IMR-90 (cell line): ENCODE data around the gene THSD7B.

ENCODE experiments used
- BHLHE40 ChIP-seq: fragments of 150-350 bp; IDR thresholded peaks from 2 replicates; pipeline ENCODE4 v1.6.1; 2016; ENCODE audit warnings: mild to moderate bottlenecking, low read depth, low read length
- CEBPB ChIP-seq: IDR thresholded peaks from 2 replicates; pipeline ENCODE4 v1.6.1; 2012; ENCODE audit warnings: low read depth, low read length, improper control_type of control experiment
- CHD1 ChIP-seq: IDR thresholded peaks from 2 replicates; pipeline ENCODE4 v1.6.1; 2012; ENCODE audit warnings: low read depth, low read length, improper control_type of control experiment
- MAZ ChIP-seq: IDR thresholded peaks from 2 replicates; pipeline ENCODE4 v1.6.1; 2012; ENCODE audit warnings: low read depth, mild to moderate bottlenecking, low read length, improper control_type of control experiment, moderate library complexity, borderline replicate concordance
- MXI1 ChIP-seq: IDR thresholded peaks from 2 replicates; pipeline ENCODE4 v1.6.1; 2012; ENCODE audit warnings: low read depth, mild to moderate bottlenecking, low read length, moderate library complexity, borderline replicate concordance
- NFE2L2 ChIP-seq: fragments of 150-350 bp; IDR thresholded peaks from 2 replicates; pipeline ENCODE4 v1.6.1; 2016; ENCODE audit warnings: low read depth, mild to moderate bottlenecking, low read length
- POLR2A ChIP-seq: IDR thresholded peaks from 2 replicates; pipeline ENCODE4 v1.6.1; 2012; ENCODE audit warnings: mild to moderate bottlenecking, low read depth, low read length
- RAD21 ChIP-seq: IDR thresholded peaks from 2 replicates; pipeline ENCODE4 v1.6.1; 2012; ENCODE audit warnings: low read length, improper control_type of control experiment
- RCOR1 ChIP-seq: IDR thresholded peaks from 2 replicates; pipeline ENCODE4 v1.6.1; 2012; ENCODE audit warnings: mild to moderate bottlenecking, low read length, improper control_type of control experiment; ENCODE audit not compliant: insufficient replicate concordance
- RFX5 ChIP-seq: IDR thresholded peaks from 2 replicates; pipeline ENCODE4 v1.8.0; 2012; ENCODE audit warnings: low read depth, mild to moderate bottlenecking, low read length, moderate library complexity
- SMC3 ChIP-seq: fragments of 150-350 bp; IDR thresholded peaks from 2 replicates; pipeline ENCODE4 v1.6.1; 2016; ENCODE audit warnings: low read depth, mild to moderate bottlenecking, antibody characterized with exemption, low read length, moderate library complexity
- USF2 ChIP-seq: fragments of 150-350 bp; IDR thresholded peaks from 2 replicates; pipeline ENCODE4 v1.6.1; 2017; ENCODE audit warnings: mild to moderate bottlenecking, antibody characterized with exemption, low read length, low read depth
- TF ChIP-seq, protein P1 (sequence below): conservative IDR thresholded peaks from 2 replicates; pipeline ENCODE4 v1.5.1; 2012; ENCODE audit warnings: mild to moderate bottlenecking, low read depth, low read length, improper control_type of control experiment
- TF ChIP-seq, protein P2 (sequence below): fragments of 150-350 bp; IDR thresholded peaks from 2 replicates; pipeline ENCODE4 v1.6.1; 2016; ENCODE audit warnings: low read depth, mild to moderate bottlenecking, low read length, moderate library complexity, borderline replicate concordance

DNA sequence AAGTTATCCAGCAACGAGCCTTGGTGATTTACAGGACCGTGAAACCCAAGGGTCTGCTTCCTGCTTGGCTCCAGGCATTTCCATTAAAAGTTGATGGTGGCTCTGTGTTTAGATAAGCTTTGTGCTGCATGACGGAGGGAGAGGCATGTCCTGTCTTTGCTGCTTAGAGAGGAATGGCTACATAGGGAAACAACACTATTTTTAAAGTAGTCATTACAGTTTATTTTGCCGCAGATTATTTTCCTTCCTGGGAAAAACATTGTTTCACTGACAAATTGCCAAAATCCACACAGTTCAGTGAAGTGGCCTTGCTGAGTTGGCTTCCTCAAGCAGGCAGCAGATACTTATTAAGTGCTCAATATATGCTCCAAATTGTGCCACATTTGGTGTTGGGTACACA lies 98.5 kb downstream of the THSD7B start:
- TF ChIP-seq, protein P1, sequence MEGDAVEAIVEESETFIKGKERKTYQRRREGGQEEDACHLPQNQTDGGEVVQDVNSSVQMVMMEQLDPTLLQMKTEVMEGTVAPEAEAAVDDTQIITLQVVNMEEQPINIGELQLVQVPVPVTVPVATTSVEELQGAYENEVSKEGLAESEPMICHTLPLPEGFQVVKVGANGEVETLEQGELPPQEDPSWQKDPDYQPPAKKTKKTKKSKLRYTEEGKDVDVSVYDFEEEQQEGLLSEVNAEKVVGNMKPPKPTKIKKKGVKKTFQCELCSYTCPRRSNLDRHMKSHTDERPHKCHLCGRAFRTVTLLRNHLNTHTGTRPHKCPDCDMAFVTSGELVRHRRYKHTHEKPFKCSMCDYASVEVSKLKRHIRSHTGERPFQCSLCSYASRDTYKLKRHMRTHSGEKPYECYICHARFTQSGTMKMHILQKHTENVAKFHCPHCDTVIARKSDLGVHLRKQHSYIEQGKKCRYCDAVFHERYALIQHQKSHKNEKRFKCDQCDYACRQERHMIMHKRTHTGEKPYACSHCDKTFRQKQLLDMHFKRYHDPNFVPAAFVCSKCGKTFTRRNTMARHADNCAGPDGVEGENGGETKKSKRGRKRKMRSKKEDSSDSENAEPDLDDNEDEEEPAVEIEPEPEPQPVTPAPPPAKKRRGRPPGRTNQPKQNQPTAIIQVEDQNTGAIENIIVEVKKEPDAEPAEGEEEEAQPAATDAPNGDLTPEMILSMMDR: no peak
- TF ChIP-seq RAD21: no peak
- TF ChIP-seq POLR2A: no peak
- TF ChIP-seq, protein P2, sequence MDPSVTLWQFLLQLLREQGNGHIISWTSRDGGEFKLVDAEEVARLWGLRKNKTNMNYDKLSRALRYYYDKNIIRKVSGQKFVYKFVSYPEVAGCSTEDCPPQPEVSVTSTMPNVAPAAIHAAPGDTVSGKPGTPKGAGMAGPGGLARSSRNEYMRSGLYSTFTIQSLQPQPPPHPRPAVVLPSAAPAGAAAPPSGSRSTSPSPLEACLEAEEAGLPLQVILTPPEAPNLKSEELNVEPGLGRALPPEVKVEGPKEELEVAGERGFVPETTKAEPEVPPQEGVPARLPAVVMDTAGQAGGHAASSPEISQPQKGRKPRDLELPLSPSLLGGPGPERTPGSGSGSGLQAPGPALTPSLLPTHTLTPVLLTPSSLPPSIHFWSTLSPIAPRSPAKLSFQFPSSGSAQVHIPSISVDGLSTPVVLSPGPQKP: no peak
- no peak for TF ChIP-seq CEBPB
- TF ChIP-seq RCOR1: no peak
- no peak for TF ChIP-seq NFE2L2
- no peak for TF ChIP-seq USF2
- no peak for TF ChIP-seq CHD1
- TF ChIP-seq MXI1: no peak
- TF ChIP-seq SMC3: no peak
- no peak for TF ChIP-seq MAZ
- no peak for TF ChIP-seq BHLHE40
- no peak for TF ChIP-seq RFX5
